ENCODE results near the gene GMPR2.
"Not testable (repeated sequence)": the region's sequence is repeated elsewhere in the genome, so short reads cannot be mapped to it uniquely, and the experiment has no call there.

GMPR2 gene

DNA sequence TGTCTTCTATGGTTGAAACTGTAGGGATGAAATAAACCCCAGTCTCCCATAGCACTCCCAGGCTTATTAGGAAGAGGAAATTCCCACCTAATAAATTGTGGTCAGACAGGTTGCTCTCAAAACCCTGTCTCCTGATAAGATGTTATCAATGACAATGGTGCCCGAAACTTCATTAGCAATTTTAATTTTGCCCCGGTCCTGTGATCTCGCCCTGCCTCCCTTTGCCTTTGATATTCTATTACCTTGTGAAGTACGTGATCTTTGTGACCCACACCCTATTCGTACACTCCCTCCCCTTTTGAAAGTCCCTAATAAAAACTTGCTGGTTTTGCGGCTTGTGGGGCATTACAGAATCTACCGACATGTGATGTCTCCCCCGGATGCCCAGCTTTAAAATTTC, 30.2 kb upstream of the GMPR2 start:
- DNase-seq = not testable (repeated sequence)

DNA sequence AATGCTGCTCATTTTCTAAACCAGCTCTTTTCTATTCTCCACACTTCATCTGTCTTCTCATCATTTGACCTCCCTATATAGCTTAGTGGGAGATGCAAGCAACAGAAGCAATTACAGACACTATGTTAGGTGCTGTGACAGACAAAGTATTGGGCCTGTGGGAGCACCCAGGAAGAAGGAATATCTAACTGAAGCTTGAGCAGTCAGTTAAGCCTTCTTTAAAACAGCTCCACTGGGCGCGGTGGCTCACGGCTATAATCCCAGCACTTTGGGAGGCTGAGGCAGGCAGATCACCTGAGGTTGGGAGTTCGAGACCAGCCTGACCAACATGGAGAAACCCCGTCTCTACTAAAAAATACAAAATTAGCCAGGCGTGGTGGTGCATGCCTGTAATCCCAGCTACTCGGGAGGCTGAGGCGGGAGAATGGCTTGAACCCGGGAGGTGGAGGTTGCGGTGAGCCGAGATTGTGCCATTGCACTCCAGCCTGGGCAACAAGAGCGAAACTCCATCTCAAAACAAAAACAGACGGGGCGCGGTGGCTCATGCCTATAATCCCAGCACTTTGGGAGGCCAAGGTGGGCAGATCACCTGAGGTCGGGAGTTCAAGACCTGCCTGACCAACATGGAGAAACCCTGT, 29.4 kb upstream of the GMPR2 start:
- DNase-seq = not testable (repeated sequence)

DNA sequence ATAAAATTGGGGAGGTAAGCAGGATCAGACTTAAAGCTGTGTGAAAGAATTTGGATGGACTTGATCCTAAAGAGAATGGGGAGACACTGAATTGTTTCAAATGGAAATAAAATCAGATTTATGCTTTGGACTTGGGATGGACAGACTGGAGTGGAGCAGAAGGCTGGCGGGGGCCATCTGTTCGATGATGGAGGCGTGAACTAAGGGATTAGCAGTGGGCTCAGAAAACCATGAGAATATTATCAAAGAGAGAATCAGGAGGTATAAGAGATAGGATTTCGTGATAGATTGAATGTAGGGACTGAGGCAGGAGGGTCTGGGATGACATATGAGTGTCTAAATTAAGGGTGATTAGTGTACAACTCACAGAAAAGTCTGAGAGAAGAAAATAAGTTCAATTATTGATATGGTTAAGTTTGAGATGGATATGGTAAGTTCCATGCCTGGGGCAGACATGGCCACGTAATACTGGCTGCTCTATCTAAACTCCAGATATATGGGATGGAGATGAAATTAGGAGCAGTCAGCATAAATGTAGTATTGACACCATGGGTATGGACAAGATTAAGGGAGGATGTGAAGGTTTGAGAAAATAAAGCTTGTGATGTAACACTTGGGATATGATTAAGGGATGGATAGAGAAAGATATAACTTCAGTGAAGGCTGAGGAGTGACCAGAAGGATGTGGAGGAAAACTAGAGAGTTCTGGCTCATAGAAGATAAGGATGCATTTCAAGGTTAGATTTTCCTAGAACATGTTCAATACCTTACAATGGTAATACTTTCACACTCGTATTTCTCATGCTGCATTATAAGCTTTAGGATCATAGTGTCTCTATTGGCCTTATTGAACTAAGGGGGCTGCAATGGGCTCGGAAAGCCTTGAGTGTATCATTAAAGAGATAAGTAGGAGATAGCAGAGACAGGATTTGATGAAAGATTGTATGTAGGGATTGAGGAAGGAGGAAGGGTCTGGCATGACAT, 28.3 kb upstream of the GMPR2 start:
- no peak for DNase-seq

DNA sequence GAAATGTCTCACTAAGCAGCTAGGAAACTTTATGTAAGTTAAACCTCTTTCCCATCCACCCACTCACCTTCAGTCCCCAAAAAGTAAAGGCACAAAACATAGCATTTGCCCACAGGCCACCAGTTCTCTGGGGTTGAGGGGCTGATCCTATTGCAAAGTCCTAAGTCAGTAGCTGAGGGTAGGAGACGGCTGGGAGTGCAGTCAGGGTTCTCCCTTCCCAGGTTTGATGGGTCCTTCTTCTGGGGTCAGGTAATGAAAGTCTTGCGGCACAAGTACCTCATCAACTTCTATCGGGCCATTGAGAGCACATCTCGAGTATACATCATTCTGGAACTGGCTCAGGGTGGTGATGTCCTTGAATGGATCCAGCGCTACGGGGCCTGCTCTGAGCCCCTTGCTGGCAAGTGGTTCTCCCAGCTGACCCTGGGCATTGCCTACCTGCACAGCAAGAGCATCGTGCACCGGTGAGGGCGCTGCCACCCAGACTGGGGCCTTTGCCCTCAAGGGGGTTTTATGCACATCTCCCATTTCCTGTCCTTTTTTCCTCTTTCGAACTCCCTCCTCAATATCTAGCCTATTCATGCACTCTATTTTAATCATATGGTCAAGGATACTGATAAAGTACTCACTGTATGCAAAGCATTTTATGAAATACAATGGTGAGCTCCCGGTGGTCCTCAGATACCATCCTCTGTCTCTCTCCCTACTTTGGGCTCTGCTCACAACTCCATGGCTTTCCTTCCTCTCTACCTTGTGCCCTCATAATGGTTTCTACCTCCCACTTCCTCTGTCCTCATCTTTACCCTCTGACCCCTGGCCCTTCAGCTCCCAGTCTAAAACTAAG, 26.2 kb upstream of the GMPR2 start:
- no peak for DNase-seq

DNA sequence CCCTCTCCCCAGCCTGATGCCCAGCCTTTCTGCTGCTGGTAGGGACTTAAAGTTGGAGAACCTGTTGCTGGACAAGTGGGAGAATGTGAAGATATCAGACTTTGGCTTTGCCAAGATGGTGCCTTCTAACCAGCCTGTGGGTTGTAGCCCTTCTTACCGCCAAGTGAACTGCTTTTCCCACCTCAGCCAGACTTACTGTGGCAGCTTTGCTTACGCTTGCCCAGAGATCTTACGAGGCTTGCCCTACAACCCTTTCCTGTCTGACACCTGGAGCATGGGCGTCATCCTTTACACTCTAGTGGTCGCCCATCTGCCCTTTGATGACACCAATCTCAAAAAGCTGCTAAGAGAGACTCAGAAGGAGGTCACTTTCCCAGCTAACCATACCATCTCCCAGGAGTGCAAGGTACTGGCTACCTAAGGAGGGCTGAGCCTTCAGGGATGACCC, 25.6 kb upstream of the GMPR2 start:
- no peak for DNase-seq

DNA sequence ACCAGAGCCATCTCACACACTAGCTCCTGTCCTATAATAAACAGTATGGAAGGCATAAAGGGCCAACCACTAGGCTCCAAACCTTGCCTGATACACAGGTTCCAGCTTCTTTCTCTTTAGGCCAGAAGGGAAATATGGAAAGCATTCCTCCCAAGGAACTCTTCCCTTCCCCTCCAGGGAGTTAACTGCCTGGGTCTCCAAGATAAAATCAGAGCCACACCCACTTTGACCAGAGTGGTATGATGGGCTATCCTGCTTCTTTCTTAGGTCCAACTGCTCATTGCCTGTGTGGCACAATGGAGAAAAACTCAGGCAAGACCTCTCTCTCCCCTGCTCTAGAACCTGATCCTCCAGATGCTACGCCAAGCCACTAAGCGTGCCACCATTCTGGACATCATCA, 25.1 kb upstream of the GMPR2 start:
- DNase-seq = no peak

DNA sequence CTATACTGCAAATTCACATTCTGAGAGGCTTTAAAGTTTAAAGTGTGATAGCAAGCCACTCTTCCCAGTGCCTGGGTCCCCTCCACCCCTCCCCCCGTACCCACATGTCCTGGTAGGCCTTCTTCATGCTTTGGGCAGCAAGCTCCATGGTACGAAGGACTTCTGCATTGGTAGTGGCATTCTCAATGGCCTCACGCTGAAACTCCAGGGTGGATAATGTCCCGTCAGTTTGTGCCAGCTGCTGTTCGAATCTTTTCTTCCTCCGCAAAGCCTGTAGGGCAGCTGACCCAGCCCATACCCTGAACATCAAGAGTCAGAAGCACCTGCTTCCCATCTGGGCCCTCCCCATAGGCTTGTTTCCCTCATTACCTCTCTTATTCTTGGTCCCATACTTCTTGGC, 21.4 kb upstream of the GMPR2 start:
- DNase-seq = no peak

DNA sequence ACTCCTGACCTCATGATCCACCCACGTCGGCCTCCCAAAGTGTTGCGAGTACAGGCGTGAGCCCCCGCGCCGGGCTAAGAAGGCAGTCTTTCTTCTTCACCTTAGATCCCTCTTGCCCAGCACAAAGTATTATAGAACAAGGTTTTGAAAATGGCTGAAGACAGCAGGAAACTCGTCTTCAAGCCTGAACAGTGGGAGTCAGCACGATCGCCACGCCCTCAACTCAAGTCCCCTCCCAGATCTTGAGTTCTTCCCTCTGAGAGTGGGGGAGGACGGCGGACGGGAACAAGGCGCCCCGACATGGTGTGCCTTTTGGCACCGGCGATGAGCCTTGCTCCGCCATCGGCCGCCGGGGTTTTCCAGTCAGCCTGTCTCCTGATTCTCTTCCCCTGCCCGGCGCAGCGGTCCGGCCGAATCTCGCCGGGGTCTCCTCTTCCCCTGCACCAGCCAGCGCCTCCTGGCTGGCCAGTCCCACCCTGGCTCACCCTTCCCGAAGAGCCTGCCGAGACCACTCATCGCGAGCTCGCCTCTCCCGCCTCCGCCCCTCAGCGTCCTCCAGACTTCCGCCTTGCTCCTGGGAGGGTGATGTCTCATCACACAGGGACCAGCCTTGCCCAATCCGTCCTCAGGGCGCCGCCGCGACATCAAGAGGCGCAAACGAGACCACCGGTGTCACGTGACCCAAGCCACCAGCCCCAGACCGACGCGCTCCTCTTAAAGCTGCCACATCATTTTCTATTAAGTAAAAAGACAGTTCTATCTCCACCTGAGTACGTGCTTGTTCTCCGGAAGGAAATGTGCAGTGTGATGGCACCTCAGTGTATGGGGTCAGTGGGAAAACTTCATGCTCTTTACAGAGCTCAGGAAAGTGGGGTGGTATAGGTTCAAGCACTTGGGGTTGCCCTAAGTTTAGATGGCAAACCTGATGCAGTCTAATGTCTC, 19.5 kb upstream of the GMPR2 start, which contains the start of gene CHMP4A:
Gene CHMP4A (minus strand): TSS at position 565 of the 942 bp plus-strand sequence. CDS start 49 bp downstream, at position 516.
- peak; percentile 92 to 97 (median 94) for DNase-seq

DNA sequence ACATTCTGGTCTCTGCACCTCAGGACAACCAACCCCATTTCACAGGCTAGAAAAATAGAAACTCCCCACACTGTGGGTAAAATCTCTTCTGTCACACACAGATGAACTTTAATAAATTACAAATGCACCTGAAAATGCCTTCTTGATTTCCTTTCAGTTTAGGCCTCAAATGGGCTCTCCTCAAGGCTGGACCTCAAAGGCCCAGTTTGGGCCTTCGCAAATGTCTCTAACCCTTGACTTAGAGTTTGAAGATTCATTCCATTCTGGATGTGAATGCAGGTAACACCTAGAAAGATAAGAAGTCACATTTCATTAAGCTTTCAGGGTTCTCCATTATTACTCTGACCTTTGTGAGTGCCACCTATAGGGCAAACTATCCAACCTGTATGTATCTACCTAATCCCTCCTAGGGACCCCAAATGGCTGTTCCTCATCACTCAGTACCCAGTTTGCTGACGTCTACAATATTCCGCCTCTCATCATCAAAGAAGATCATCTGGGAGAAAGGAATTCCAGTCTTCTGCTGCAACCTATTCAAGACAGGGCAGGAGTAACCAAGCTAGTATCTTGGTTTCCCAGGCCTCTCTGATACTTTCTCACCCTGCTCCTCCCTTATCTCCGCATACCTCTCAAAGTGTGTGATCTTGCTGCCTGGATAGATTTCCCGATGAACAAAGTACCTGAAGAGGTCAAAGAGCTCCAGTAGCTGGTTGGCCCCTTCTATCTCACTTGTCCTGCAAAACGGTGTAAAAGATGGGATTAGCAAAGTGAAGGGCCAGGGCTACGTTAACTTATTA, 18.7 kb upstream of the GMPR2 start:
- no peak for DNase-seq

DNA sequence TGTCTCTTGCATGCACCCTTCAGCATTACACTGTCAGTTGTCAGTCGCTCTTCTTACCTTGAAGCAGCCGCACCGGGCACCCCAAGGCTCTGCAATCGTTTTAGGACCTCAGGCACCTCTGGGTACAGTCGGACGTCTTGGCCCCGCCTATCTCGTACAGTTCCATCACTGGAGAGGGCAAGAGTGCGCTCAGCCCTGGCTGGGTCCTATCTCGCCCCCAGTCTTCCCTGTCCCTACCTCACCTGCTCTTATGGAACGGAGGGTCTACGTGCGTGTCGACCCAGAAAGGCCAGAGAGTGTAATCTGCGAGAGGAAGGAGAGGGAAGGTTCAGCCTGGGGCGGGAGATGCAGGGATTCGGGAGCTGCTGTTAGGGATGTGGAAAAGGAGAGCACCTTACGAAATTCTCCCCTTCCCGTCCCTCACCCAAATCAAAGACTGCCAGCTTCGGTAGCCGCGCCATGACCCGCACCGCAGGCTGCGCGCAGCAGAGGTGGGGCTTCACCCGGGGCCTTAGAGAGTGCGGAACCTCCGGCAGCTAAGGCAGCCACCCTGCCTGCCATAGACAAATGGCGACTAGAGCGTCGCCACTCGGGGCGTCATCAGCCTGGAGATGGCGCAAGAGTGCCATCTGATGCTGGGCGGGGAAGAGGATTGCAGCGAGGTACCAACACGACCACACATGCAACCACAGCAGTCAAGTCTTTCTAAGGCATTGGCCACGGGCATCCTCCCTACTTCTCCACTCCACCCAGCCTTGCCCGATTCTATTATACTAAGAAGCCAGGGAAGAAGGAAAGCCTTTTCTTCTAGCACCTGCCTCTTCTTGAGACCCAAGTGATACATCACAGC, 17.0 kb upstream of the GMPR2 start, which contains the start of gene MDP1:
Gene MDP1 (minus strand): TSS at position 572 of the 850 bp plus-strand sequence. CDS start 111 bp downstream, at position 461.
- DNase-seq = peak; percentile 69 to 95 (median 81)

DNA sequence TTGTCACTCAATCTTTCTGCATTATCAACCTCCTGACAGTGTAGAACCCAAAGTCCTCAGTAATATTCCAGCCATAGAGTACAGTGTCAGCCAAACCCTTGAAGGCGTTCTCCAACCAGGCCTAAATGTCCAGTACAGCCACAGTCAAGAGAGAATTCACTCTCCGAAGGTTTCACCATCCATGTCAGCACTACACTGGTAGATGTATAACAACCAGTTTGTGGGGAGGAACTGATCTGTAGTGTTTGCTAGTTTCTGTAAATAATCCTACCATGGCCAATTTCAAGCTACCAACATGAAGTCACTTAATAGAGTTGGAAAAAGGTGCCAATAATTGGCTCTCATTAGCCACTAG, 16.4 kb upstream of the GMPR2 start:
- DNase-seq = no peak

DNA sequence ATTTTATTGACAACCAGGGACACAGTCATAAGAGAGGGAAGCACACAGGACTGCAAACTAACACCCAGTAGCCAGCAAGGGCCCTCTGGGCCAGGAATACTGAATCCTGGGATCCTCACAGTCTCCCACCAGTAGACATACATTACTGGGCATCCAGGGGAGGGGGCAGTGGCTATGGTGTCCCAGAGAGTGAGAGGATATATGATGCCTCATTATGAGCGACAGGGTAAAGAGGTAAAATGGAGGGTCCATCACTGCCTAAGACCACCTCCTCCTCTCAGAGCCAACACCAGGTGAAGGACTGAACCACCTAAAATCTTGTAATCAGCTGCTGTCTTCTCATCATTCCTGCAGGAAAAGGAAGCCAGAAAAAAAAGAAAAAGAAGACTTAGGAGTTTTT, 15.9 kb upstream of the GMPR2 start:
- not testable (repeated sequence) for DNase-seq

DNA sequence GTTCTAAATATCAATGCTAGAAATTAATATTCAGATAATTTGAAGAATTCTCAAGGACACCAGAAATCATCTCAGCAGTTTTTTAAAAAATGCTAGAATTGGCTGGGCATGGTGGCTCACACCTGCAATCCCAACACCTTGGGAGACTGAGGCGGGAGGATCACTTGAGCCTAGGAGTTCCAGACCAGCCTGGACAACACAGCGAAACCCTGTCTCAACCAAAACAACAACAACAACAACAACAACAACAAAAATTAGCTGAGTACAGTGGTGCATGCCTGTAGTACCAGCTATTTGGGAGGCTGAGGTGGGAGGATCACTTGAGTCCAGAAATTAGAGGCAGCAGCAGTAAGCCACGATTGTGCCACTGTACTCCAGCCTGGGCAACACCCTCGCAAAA, 13.6 kb upstream of the GMPR2 start:
- DNase-seq = no peak

DNA sequence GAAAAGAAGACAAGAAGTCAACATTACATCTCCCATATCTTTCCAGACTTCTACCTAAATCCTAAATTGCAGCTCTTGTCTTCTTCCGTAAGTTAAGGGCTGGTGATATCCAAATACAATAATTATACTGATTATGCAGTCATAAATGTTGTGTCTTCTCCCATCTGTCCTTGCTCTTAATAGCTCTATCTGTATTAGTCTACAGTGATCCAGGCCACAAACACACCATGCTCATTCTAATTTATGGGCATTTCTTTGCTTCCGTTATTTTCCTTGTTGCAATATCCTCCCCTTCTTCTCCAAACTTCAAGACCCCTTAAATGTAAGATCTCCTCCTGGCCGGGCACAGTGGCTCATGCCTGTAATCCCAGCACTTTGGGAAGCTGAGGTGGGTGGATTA, 13.2 kb upstream of the GMPR2 start:
- DNase-seq = no peak

DNA sequence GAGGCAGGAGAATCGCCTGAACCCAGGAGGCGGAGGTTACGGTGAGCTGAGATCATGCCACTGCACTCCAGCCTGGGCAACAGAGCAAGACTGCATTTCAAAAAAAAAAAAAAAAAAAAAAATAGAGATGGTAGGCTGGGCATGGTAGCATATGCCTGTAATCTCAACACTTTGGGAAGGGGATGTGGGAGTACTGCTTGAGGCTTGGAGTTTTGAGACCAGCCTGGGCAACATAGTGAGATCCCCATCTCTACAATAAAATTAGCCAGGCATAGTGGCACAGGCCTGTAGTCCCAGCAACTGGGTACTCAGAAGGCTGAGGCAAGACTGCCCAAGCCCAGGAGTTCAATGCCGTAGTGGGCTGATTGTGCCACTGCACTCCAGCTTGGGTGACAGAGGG, 9.7 kb upstream of the GMPR2 start:
- not testable (repeated sequence) for DNase-seq

DNA sequence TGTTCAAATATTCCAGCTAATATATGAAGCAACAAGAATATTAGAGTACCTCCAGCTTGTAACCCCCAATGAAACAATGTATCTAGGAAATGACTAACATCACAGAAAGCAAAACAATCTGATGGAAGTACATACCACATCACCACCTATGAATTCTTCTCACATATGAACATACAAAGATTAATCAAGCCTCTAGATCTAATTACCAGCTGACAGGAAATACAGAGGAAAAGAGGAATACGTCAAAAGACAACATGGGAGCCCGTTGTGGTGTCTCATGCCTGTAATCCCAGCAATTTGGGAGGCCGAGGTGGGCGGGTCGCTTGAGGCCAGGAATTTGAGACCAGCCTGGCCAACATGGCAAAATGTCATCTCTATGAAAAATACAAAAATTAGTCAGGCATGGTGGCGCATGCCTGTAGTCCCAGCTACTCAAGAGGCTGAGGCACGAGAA, 8.1 kb upstream of the GMPR2 start:
- DNase-seq = no peak

DNA sequence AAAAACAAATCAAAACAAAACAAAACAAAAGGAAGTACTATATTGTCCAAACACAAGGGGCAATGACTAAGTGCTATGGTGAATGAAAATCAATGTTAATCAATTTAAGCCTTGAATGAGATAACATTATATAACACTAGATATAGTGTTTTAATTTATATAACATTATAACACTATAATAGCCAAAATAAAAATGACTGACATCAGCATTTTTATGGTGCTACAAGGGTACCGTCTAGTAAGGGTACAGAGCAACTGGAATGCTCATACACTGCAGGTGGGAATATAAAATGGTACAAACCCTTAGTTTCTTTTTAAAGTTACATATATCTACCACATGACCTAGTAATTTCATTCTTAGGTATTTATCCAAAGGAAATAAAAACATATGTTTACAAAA, 6.3 kb upstream of the GMPR2 start:
- no peak for DNase-seq

DNA sequence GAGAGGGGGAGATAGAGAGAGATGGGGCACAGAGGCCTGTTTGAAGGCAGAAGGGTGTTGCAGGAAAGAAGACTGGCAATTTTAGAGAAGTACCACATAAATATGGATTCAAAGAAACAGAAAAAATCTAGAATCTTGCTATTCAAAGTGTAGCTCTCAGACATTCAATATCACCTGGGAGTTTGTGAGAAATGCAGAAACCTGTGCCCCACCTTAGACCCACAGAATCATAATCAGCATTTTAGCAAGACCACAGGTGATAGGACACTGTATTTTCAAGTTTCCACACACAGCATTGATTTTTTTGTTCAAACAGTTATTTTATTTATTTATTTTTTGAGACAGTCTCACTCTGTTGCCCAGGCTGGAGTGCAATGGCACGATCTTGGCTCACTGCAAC, 3.8 kb upstream of the GMPR2 start:
- DNase-seq = no peak

DNA sequence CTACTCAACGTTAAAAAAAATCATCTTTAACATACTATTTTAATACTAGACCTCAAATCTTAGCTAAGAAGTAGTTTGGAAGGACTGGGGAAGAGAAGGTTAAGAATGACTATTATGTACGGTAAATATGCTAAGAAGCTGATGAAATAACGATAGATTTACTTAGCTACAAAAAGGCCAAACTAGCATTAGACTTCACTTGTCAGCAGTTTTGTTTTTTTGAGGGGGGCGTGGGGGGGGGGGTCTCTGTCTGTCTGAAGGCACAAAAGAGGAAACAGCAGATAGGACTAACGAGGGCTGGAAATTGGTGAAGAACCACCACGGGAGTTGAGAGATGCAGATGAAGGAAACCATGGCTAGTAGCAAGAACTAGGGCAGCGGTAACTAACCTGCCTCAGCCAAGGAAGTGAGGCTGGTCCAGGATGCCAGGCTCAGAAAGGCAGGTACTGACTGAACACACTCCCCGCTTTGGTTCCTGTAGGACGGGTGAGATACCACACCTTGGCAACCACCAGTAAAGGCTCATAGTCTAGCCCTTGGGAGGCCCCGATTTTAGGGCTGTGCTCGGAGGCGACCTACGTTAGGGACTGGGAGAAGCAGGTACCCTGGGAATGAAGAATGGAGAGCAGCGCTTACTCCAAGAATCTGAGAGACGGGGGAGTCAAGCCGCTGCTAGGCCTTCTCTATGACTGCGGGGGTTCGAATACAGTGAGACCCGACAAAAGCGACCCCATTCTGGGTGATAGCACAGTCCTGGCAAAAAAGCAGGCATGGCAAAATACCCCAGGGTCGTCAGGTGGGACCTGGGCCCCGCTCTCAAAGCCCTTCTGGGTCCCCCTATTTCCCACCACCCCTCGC, 1.2 kb upstream of the GMPR2 start:
- no peak for DNase-seq
